ENCODE data around the gene DICER1.

The DICER1 gene

GRCh38 chr14:95121911-95122620, 35.3 kb downstream of the DICER1 start:
- Histone ChIP-seq H3K9me2 (replicated peaks; ENCODE audit: low read depth, low read length) (no peaks in the 10 kb centered on the region), H3K9me3 (ENCODE audit: insufficient read depth, low read depth, low read length) (no peaks in the 10 kb centered on the region), H3K79me2 (ENCODE audit: insufficient read depth, low read length) (no peaks in the 10 kb centered on the region), H4K20me1 (ENCODE audit: insufficient read depth, low read length, poor library complexity, severe bottlenecking) (no peaks in the 10 kb centered on the region), H3K9ac (ENCODE audit: low read depth, low read length, poor library complexity, severe bottlenecking) (no peak overlapping the region), H3K4me2 (ENCODE audit: low read depth, low read length, poor library complexity, severe bottlenecking) (no peak overlapping the region), H2AFZ (ENCODE audit: low read length) (no peak overlapping the region), H3K4me1 (ENCODE audit: insufficient read depth, low read length, poor library complexity, severe bottlenecking) (no peaks in the 10 kb centered on the region), H3F3A (ENCODE audit: low read depth) (no peaks in the 10 kb centered on the region), H3K27me3 (ENCODE audit: insufficient read depth, low read length, poor library complexity, severe bottlenecking) (no peaks in the 10 kb centered on the region), H3K36me3 (ENCODE audit: insufficient read depth, low read length) (peaks cover 57% of the 10 kb centered on the region; the same call in 1 of the 2 replicates), H3K4me3 (ENCODE audit: low read length, poor library complexity, severe bottlenecking) (no peak overlapping the region)
- TF ChIP-seq EZH2phosphoT487 (IDR thresholded peaks at IDR 0.05; ENCODE audit: borderline replicate concordance) (no peak), CTCF (conservative IDR thresholded peaks at IDR 0.05; ENCODE audit: low read length) (no peak)

GRCh38 chr14:95119336-95119735, 38.0 kb downstream of the DICER1 start:
- no peaks in the 10 kb centered on the region for H3F3A ChIP-seq (ENCODE audit: low read depth)
- H3K9me2 ChIP-seq (replicated peaks; ENCODE audit: low read depth, low read length): no peaks in the 10 kb centered on the region
- H2AFZ ChIP-seq (ENCODE audit: low read length): no peak overlapping the region
- H4K20me1 ChIP-seq (ENCODE audit: insufficient read depth, low read length, poor library complexity, severe bottlenecking): no peaks in the 10 kb centered on the region
- peaks cover 65% of the 10 kb centered on the region for H3K36me3 ChIP-seq (ENCODE audit: insufficient read depth, low read length)
- TF ChIP-seq EZH2phosphoT487 (IDR thresholded peaks at IDR 0.05; ENCODE audit: borderline replicate concordance): no peak
- no peak for TF ChIP-seq CTCF (conservative IDR thresholded peaks at IDR 0.05; ENCODE audit: low read length)
- no peak overlapping the region for H3K9ac ChIP-seq (ENCODE audit: low read depth, low read length, poor library complexity, severe bottlenecking)
- no peaks in the 10 kb centered on the region for H3K27me3 ChIP-seq (ENCODE audit: insufficient read depth, low read length, poor library complexity, severe bottlenecking)
- H3K9me3 ChIP-seq (ENCODE audit: insufficient read depth, low read depth, low read length): no peaks in the 10 kb centered on the region
- no peaks in the 10 kb centered on the region for H3K4me1 ChIP-seq (ENCODE audit: insufficient read depth, low read length, poor library complexity, severe bottlenecking)
- no peaks in the 10 kb centered on the region for H3K79me2 ChIP-seq (ENCODE audit: insufficient read depth, low read length)
- H3K4me2 ChIP-seq (ENCODE audit: low read depth, low read length, poor library complexity, severe bottlenecking): no peak overlapping the region
- H3K4me3 ChIP-seq (ENCODE audit: low read length, poor library complexity, severe bottlenecking): no peak overlapping the region

- Histone ChIP-seq H3K27me3 (ENCODE audit: insufficient read depth, low read length, poor library complexity, severe bottlenecking) (no peaks in the 10 kb centered on the region), H3K9me2 (replicated peaks; ENCODE audit: low read depth, low read length) (no peaks in the 10 kb centered on the region), H3F3A (ENCODE audit: low read depth) (no peaks in the 10 kb centered on the region), H3K4me2 (ENCODE audit: low read depth, low read length, poor library complexity, severe bottlenecking) (no peak overlapping the region), H3K4me3 (ENCODE audit: low read length, poor library complexity, severe bottlenecking) (no peak overlapping the region), H3K9ac (ENCODE audit: low read depth, low read length, poor library complexity, severe bottlenecking) (no peak overlapping the region), H3K79me2 (ENCODE audit: insufficient read depth, low read length) (no peaks in the 10 kb centered on the region), H2AFZ (ENCODE audit: low read length) (no peak overlapping the region), H4K20me1 (ENCODE audit: insufficient read depth, low read length, poor library complexity, severe bottlenecking) (no peaks in the 10 kb centered on the region), H3K4me1 (ENCODE audit: insufficient read depth, low read length, poor library complexity, severe bottlenecking) (no peaks in the 10 kb centered on the region), H3K36me3 (ENCODE audit: insufficient read depth, low read length) (peaks cover 63% of the 10 kb centered on the region), H3K9me3 (ENCODE audit: insufficient read depth, low read depth, low read length) (no peaks in the 10 kb centered on the region)
- no peak for TF ChIP-seq CTCF (conservative IDR thresholded peaks at IDR 0.05; ENCODE audit: low read length)
- TF ChIP-seq EZH2phosphoT487 (IDR thresholded peaks at IDR 0.05; ENCODE audit: borderline replicate concordance): no peak
Observed at GRCh38 chr14:95117937-95118721, 39.2 kb downstream of the DICER1 start.

Data from Loucy (cell line).